Ramos (cell line): Measurements from ENCODE around the gene ATG16L1.
"Not testable (repeated sequence)": the region's sequence is repeated elsewhere in the genome, so short reads cannot be mapped to it uniquely, and the experiment has no call there.

Experiments used
- in situ Hi-C: fragments of 300-500 bp; cut with MboI; formaldehyde crosslinking; loops from one replicate; pipeline ENCODE4 v1.14.3; 2022; ENCODE audit warnings: low sequenced_read_pairs; ENCODE audit not compliant: unreplicated experiment

The ATG16L1 gene

GRCh38 chr2:233323851-233324250 is 72.4 kb downstream of the ATG16L1 start:
- in situ Hi-C loops: no loop called here

GRCh38 chr2:233325256-233325655 is 73.8 kb downstream of the ATG16L1 start:
- in situ Hi-C loops: no loop called here

GRCh38 chr2:233325814-233326213 is 74.3 kb downstream of the ATG16L1 start:
- in situ Hi-C loops: no loop called here

- in situ Hi-C loops: no loop called here
Observed at GRCh38 chr2:233326500-233326899, 75.0 kb downstream of the ATG16L1 start.

- in situ Hi-C loops: no loop called here
Observed at GRCh38 chr2:233328922-233329321, 77.4 kb downstream of the ATG16L1 start.

- in situ Hi-C loops: no loop called here
Observed at GRCh38 chr2:233329489-233330135, 78.1 kb downstream of the ATG16L1 start.

- in situ Hi-C loops: no loop called here
Observed at GRCh38 chr2:233331536-233331935, 80.1 kb downstream of the ATG16L1 start.

GRCh38 chr2:233332125-233332524 is 80.7 kb downstream of the ATG16L1 start:
- in situ Hi-C loops: no loop called here

GRCh38 chr2:233334915-233335314 is 83.4 kb downstream of the ATG16L1 start:
- in situ Hi-C loops: no loop called here

- in situ Hi-C loops: not testable (repeated sequence)
Observed at GRCh38 chr2:233336091-233336490, 84.6 kb downstream of the ATG16L1 start.

- in situ Hi-C loops: no loop called here
Observed at GRCh38 chr2:233336541-233336940, 85.1 kb downstream of the ATG16L1 start.

- in situ Hi-C loops: no loop called here
Observed at GRCh38 chr2:233338046-233338445, 86.6 kb downstream of the ATG16L1 start.

GRCh38 chr2:233338812-233339368 is 87.4 kb downstream of the ATG16L1 start:
- in situ Hi-C loops: no loop called here

GRCh38 chr2:233339427-233339826 is 88.0 kb downstream of the ATG16L1 start:
- in situ Hi-C loops: no loop called here

- in situ Hi-C loops: no loop called here
Observed at GRCh38 chr2:233341296-233341695, 89.8 kb downstream of the ATG16L1 start.

GRCh38 chr2:233342301-233342700 is 90.8 kb downstream of the ATG16L1 start:
- in situ Hi-C loops: no loop called here

GRCh38 chr2:233343171-233343705 is 91.8 kb downstream of the ATG16L1 start:
- in situ Hi-C loops: no loop called here
